Liver (tissue), 9 donors: ENCODE results near the gene EBF3. TPM values are rescaled to one million over a fixed set of nuclear protein-coding genes. Genes with fewer than 3 reads are reported as not detected.
A peak's percentile ranks its signal among the peaks of the same experiment; 100 is the strongest.

Experiments used
- DNase-seq: peaks from one replicate; pipeline ENCODE4 v3.0.0-alpha.2; 2017; ENCODE audit warnings: low spot score
- H3K27ac ChIP-seq, 2 donors: one replicate each; pipeline ENCODE4 v1.7.0; 2013; ENCODE audit warnings: inconsistent platforms in 2 of 2, low read length in 2 of 2, control low read depth in 1 of 2, low read depth in 1 of 2, mild to moderate bottlenecking in 1 of 2
- H3K27me3 ChIP-seq, 4 donors: one replicate each; pipeline versions ENCODE4 v1.6.1 to v1.7.0; 2013; ENCODE audit warnings: low read length in 3 of 4, inconsistent platforms in 1 of 4, mild to moderate bottlenecking in 1 of 4, moderate library complexity in 1 of 4; ENCODE audit not compliant: control insufficient read depth in 4 of 4, insufficient read depth in 4 of 4
- H3K36me3 ChIP-seq, 4 donors: one replicate each; pipeline versions ENCODE4 v1.6.1 to v1.7.0; 2013; ENCODE audit warnings: low read length in 3 of 4, mild to moderate bottlenecking in 3 of 4, low read depth in 1 of 4, moderate library complexity in 1 of 4; ENCODE audit not compliant: control insufficient read depth in 4 of 4, insufficient read depth in 3 of 4
- H3K4me1 ChIP-seq, 4 donors: one replicate each; pipeline versions ENCODE4 v1.6.1 to v1.7.0; 2013; ENCODE audit warnings: low read length in 3 of 4, mild to moderate bottlenecking in 3 of 4, moderate library complexity in 1 of 4; ENCODE audit not compliant: control insufficient read depth in 4 of 4, insufficient read depth in 4 of 4
- H3K4me3 ChIP-seq, 3 donors: one replicate each; pipeline versions ENCODE4 v1.6.1 to v1.7.0; 2013; ENCODE audit warnings: low read length in 3 of 3, control low read depth in 1 of 3, low read depth in 1 of 3, mild to moderate bottlenecking in 1 of 3
- H3K9ac ChIP-seq, 2 donors: one replicate each; pipeline ENCODE4 v1.7.0; 2013; ENCODE audit warnings: low read length in 2 of 2, mild to moderate bottlenecking in 2 of 2, moderate library complexity in 2 of 2, control low read depth in 1 of 2, low read depth in 1 of 2
- H3K9me3 ChIP-seq, 4 donors: one replicate each; pipeline versions ENCODE4 v1.6.1 to v1.7.0; 2013; ENCODE audit warnings: low read length in 3 of 4; ENCODE audit not compliant: control insufficient read depth in 4 of 4
- CTCF ChIP-seq: fragments of 150-350 bp; IDR thresholded peaks from 2 replicates; pipeline ENCODE4 v1.5.1; 2017; ENCODE audit warnings: improper control_type of control experiment, low read depth, low read length; ENCODE audit not compliant: missing input control
- FOXA1 ChIP-seq: IDR thresholded peaks from 2 replicates; pipeline ENCODE4 v1.6.1; 2016; ENCODE audit warnings: antibody characterized with exemption
- HNF4G ChIP-seq: IDR thresholded peaks from 2 replicates; pipeline ENCODE4 v1.6.1; 2016; ENCODE audit warnings: antibody characterized with exemption
- JUND ChIP-seq, 2 donors: IDR thresholded peaks; 2 replicates each; pipeline ENCODE4 v1.6.1; 2016; ENCODE audit warnings: antibody characterized with exemption in 2 of 2
- NR2F2 ChIP-seq: IDR thresholded peaks from 2 replicates; pipeline ENCODE4 v1.6.1; 2016; ENCODE audit warnings: antibody characterized with exemption
- RAD21 ChIP-seq, 2 donors: IDR thresholded peaks; 2 replicates each; pipeline ENCODE4 v1.6.1; 2016; ENCODE audit warnings: antibody characterized with exemption in 2 of 2, mild to moderate bottlenecking in 2 of 2
- RXRA ChIP-seq, 2 donors: IDR thresholded peaks; 2 replicates each; pipeline ENCODE4 v1.6.1; 2017 to 2018; ENCODE audit warnings: antibody characterized with exemption in 2 of 2, mild to moderate bottlenecking in 1 of 2
- TAF1 ChIP-seq: conservative IDR thresholded peaks from 2 replicates; pipeline ENCODE4 v1.6.1; 2016; ENCODE audit warnings: antibody characterized with exemption, mild to moderate bottlenecking
- YY1 ChIP-seq: IDR thresholded peaks from 2 replicates; pipeline ENCODE4 v1.6.1; 2016; ENCODE audit warnings: antibody characterized with exemption, mild to moderate bottlenecking
- ZBTB33 ChIP-seq: IDR thresholded peaks from 2 replicates; pipeline ENCODE4 v1.6.1; 2016; ENCODE audit warnings: antibody characterized with exemption
- WGBS: extraction: QIAGEN DNeasy Blood & Tissue Kit; methylation state at CpG from one replicate; pipeline ENCODE4 v1.1.7; 2013; 5-methylcytosine and 5-hydroxymethylcytosine counted together
- polyA plus RNA-seq, 2 donors: library from polyadenylated mRNA; stranded (reverse) in 1 of 2; unstranded in 1 of 2; fragments of 200-250 nt in 1 of 2; fragments of >200 nt in 1 of 2; fragmentation: Nextera tagmentation in 1 of 2; extraction: Ambion mirVana in 1 of 2; gene quantifications; one replicate each; pipeline versions ENCODE4 v1.2.1 to v1.2.3, GENCODE V29; 2013 to 2015
- total RNA-seq, 2 donors: library from RNA; depleted of rRNA; stranded (reverse); fragments of >200 nt; gene quantifications; one replicate each; pipeline ENCODE4 v1.2.3, GENCODE V29; 2014
- donor health status: healthy.
- donor health status: healthy.
- donor health status: healthy.
- donor health status: healthy.
- donor health status: healthy.

Gene EBF3
- total and polyA plus RNA-seq, 4 donors, result 0.02 to 0.08 TPM; not detected in 2

- Histone ChIP-seq H3K4me3 (no peak overlapping the region), H3K27ac (no peak overlapping the region), H3K4me1 (peaks cover 27 to 56% (median 27%) of the 10 kb centered on the region in 4 donors), H3K9ac (no peak overlapping the region), H3K27me3 (peaks cover 7 to 34% (median 23%) of the 10 kb centered on the region in 4 donors), H3K9me3 (no peaks in the 10 kb centered on the region), H3K36me3 (no peaks in the 10 kb centered on the region)
- no peak for DNase-seq
- 5% methylated on average over 68 of the region's 68 CpGs for WGBS
- no peak for TF ChIP-seq JUND (IDR thresholded peaks at IDR 0.05)
- no peak for TF ChIP-seq RXRA (IDR thresholded peaks at IDR 0.05)
- no peak for TF ChIP-seq ZBTB33
- TF ChIP-seq CTCF, result no peak
- TF ChIP-seq NR2F2, result no peak
- no peak for TF ChIP-seq TAF1
- no peak for TF ChIP-seq HNF4G
- no peak for TF ChIP-seq FOXA1
Observed at GRCh38 chr10:129969184-129969910, 5.3 kb upstream of the EBF3 start.

DNA sequence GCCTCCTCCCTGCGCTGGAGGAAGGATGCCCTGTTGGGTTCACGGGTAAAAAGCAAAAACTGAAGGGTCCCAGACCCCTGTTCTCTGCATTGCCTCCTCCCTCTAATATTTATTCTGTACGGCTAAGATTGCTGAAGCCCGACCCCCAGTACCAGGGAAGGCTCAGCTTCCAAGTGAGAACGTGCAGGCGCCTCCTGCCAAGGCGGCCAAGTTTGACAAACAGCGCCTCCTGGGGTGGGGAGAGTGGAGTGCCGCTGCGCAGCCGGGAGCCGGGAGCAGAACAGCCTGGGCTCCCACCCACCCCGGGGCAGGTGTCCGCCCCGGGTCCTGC lies 4.7 kb upstream of the EBF3 start:
- peaks cover 29 to 61% (median 31%) of the 10 kb centered on the region in 4 donors for H3K4me1 ChIP-seq
- no peak for TF ChIP-seq YY1
- TF ChIP-seq RAD21 (IDR thresholded peaks at IDR 0.05), result peak; percentile 64 to 72
- TF ChIP-seq CTCF, result peak; percentile 48
- WGBS, result 2% methylated on average over 15 of the region's 15 CpGs

More for the DNA sequence above, 4.7 kb upstream of the EBF3 start:
- no peak overlapping the region for H3K4me3 ChIP-seq
- H3K9ac ChIP-seq, result no peak overlapping the region
- peaks cover 7 to 34% (median 23%) of the 10 kb centered on the region in 4 donors for H3K27me3 ChIP-seq
- H3K9me3 ChIP-seq, result no peaks in the 10 kb centered on the region
- DNase-seq, result peak; percentile 63
- H3K27ac ChIP-seq, result no peak overlapping the region
- H3K36me3 ChIP-seq, result no peaks in the 10 kb centered on the region
